ENCODE data around the gene VEGFC.

DNA sequence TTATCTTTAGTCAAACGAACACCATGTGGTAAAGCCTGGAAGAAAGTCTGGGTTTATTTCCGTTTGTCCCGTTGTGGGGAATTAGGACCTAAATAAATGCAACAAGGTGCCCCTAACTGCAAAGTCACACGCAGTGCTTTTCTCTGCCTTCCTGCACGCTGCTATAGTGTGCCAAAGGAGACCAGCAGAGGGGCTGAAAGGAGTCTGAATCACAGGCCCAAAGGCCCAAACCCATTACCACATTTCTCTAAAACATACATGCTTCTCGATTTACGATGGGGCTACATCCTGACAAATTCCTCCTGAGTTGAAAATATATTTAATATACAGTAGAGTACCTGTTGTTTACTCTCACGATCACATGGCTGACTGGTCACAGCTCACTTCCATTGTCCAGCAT, 4.5 kb downstream of the VEGFC start:
- TF ChIP-seq SKIL (IDR thresholded peaks at IDR 0.05; ENCODE audit: low read depth, poor library complexity, severe bottlenecking), result no peak
- TF ChIP-seq POLR2AphosphoS2 (IDR thresholded peaks at IDR 0.05; ENCODE audit: low read depth, low read length), result no peak
- no peak for TF ChIP-seq YY1 (IDR thresholded peaks at IDR 0.05; ENCODE audit: low read depth, low read length)
- TF ChIP-seq RAD21 (IDR thresholded peaks at IDR 0.05; ENCODE audit: insufficient read depth, low read depth, low read length), result no peak
- TF ChIP-seq TAF1 (IDR thresholded peaks at IDR 0.05; ENCODE audit: borderline replicate concordance, low read depth, low read length), result no peak
- no peak for TF ChIP-seq CREB1 (IDR thresholded peaks at IDR 0.05; ENCODE audit: low read depth)
